Limb (tissue), 2 donors: ENCODE results near the gene TC2N.
A peak's percentile ranks its signal among the peaks of the same experiment; 100 is the strongest.
"Not testable (repeated sequence)": the region's sequence is repeated elsewhere in the genome, so short reads cannot be mapped to it uniquely, and the experiment has no call there.

Experiments used
- DNase-seq, 2 donors: peaks; one replicate each; pipeline ENCODE4 v3.0.0-alpha.2; 2016; ENCODE audit errors: extremely low spot score in 2 of 2

TC2N gene

GRCh38 chr14:91754819-91755218, 112.5 kb downstream of the TC2N start:
- no peak for DNase-seq

GRCh38 chr14:91754185-91754584, 113.2 kb downstream of the TC2N start:
- DNase-seq: no peak

- DNase-seq: no peak
Observed at GRCh38 chr14:91753501-91754128, 113.7 kb downstream of the TC2N start.

GRCh38 chr14:91752961-91753360, 114.4 kb downstream of the TC2N start:
- no peak for DNase-seq

- no peak for DNase-seq
Observed at GRCh38 chr14:91751719-91752118, 115.6 kb downstream of the TC2N start.

- DNase-seq: no peak
Observed at GRCh38 chr14:91750634-91751198, 116.6 kb downstream of the TC2N start.

- DNase-seq: no peak
Observed at GRCh38 chr14:91749868-91750267, 117.5 kb downstream of the TC2N start.

- DNase-seq: no peak
Observed at GRCh38 chr14:91748049-91748448, 119.3 kb downstream of the TC2N start.

GRCh38 chr14:91745344-91745743, 122.0 kb downstream of the TC2N start:
- no peak for DNase-seq

GRCh38 chr14:91744068-91744480, 123.3 kb downstream of the TC2N start:
- no peak for DNase-seq

GRCh38 chr14:91743305-91743653, 124.1 kb downstream of the TC2N start:
- DNase-seq: no peak

GRCh38 chr14:91742621-91743304, 124.6 kb downstream of the TC2N start:
- no peak for DNase-seq

GRCh38 chr14:91739867-91740266, 127.5 kb downstream of the TC2N start:
- DNase-seq: not testable (repeated sequence)

GRCh38 chr14:91737619-91738018, 129.7 kb downstream of the TC2N start:
- no peak for DNase-seq

- peak in 1 of 2 donors; percentile 45 for DNase-seq
Observed at GRCh38 chr14:91732859-91733477, 134.4 kb downstream of the TC2N start.

- DNase-seq: no peak
Observed at GRCh38 chr14:91732439-91732838, 134.9 kb downstream of the TC2N start.

GRCh38 chr14:91731986-91732385, 135.3 kb downstream of the TC2N start, which contains the start of gene CATSPERB:
Gene CATSPERB, minus strand, starts transcription at chr14:91732086. Its CDS starts 2,607 bp downstream, at chr14:91729479.
- no peak for DNase-seq

- no peak for DNase-seq
Observed at GRCh38 chr14:91731018-91731417, 136.3 kb downstream of the TC2N start.

- DNase-seq: no peak
Observed at GRCh38 chr14:91729756-91730155, 137.6 kb downstream of the TC2N start.
